T-helper 1 cell (primary cell): ENCODE data around the gene EPB41L3.
"Not testable (repeated sequence)": the region's sequence is repeated elsewhere in the genome, so short reads cannot be mapped to it uniquely, and the experiment has no call there.

Experiments used
- DNase-seq, 5 donors: peaks; one replicate each; pipeline ENCODE4 v3.0.0-alpha.2; 2012 to 2020

Gene EPB41L3

DNA sequence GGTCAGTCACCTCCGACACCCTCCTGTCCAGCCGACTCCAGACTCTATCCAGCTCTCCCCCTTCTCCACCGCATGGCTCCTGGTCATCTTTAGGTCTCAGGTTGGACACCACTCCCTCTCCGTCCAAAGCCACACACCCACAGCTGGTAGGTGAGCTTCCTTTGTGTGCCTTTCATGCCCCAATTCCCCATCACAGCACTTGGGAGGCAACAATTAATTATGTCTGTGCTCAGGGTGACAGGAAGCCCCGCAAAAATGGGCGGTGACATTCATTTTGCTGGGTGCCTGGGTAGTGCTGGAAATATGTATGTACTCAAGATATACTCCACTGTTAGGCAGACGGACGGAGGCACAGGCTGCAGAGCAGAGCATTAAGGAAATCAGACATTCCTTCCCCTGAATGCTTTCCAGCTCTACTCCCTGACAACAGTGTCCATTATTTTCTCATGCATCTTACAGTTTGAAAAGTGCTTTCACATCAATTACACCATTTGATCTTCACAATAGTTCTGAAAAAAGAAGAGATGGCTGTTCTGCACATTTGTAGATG is 13.1 kb downstream of the EPB41L3 start:
- DNase-seq, result no peak

DNA sequence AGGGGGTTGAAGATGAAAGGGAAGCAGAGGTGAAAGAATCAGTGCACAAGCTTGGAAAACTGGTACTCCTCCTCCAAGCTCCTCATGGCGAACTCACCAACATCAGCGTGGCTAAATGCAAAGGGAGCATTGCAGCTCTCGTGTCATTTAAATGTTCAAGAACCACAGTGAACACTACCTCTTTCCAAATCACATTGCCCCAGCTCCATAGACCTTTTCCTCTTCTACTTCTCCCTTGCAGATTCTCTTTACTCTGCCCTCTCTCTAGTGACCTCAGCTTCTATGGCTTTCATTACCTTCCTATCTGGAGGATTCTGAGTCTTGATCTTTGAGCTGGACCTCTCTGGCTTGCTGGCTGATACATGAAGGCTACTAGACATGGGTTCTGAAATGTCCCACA is 14.3 kb downstream of the EPB41L3 start:
- DNase-seq, result no peak

- no peak for DNase-seq
These were observed 16.2 kb downstream of the EPB41L3 start for GRCh38 chr18:5527603-5528002.

DNA sequence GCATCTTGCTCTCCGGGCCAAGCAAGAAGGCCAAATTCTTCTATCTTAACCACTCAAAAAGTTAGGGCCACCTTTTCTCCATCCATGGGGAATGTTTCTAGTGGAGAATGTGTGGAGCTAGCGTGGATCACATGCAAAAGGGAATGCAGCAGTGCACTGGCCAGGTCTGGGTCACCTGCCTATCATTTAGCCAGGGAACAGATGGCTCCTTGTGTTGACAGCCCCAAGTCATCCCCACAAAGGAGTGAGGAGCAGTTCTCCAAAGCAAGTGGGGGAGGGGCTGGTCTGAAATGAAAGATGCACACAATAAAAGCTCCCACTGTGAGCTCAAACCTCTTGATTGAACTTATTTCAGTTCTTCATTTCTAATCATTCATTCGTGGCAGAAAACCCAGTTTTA is 19.1 kb downstream of the EPB41L3 start:
- no peak for DNase-seq

- DNase-seq, result no peak
These were observed 22.8 kb downstream of the EPB41L3 start for GRCh38 chr18:5521000-5521399.

DNA sequence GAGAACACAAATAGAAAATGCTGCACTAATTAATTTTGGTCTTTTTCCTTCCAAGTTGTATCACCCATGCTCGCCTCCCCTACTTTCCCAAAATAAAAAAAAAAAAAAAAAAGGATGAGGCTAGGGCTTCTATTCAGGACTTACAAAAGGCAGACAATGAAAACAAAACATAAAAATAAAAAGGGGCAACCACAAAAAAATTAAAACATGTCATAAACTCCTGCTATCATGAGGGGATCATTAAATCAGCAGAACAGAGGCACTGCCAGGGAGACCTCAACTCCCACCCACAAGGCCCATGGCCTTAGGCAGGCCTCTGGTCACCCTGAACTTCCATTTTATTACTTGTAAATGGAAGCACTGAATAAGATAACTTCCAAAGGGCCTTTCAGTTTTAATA is 23.3 kb downstream of the EPB41L3 start:
- no peak for DNase-seq

GRCh38 chr18:5519448-5520298 is 24.1 kb downstream of the EPB41L3 start:
- DNase-seq, result no peak

- no peak for DNase-seq
These were observed 24.9 kb downstream of the EPB41L3 start for GRCh38 chr18:5518899-5519371.

GRCh38 chr18:5518179-5518770 is 25.5 kb downstream of the EPB41L3 start:
- no peak for DNase-seq

DNA sequence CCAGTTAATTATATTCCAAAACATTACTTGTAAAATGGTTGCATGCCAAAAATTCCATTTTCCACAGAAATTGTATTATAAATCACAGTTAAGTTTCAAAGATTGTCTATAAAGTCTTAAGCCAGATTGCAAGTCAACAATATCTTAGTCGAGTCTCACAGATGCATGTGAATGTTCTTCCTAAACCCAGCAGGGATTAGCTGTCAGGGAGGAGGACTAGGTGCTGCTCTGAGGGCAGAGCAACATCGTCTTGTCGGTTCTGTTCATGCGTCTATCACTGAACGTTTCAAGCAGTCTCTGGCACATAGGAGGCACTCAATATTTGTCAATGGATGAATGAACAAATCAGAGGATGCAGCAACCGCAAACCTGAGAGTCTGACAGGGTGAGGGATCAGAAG is 27.0 kb downstream of the EPB41L3 start:
- no peak for DNase-seq

DNA sequence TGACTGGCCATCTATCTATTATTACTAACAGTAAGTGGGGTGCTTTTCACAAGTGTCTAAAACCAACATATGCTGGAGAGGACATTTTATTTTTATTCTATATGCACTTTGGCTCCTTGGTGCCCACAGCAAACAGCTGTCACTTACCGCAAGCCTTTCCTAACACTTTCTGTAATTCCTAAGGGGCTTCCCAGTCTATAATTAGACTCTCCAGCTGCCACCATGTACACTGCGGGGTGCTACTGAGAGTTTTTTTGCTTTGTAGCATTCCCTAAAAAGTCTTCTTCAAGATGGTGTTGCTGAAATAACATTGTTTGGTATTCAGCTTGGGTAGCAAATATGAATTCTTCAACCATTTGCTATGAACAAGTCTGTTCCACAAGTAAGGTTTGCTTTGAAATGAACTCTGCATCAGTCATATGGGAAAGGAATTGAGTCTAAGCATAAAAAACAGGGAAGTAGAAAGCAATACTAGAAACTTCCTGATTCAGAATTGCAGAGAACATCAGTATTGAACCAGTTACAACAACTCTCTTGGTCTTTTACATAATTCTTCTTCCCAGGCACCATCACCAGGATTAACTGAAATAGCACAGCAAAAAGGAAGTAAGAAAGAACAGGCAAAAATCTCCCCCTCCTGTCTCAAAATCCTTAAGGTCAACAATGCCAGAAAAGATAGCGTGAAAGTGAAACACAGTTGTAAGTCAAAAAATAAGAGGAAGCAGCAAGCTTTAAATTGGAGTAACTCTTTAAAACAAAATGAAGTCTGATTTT is 28.6 kb downstream of the EPB41L3 start:
- DNase-seq, result no peak

DNA sequence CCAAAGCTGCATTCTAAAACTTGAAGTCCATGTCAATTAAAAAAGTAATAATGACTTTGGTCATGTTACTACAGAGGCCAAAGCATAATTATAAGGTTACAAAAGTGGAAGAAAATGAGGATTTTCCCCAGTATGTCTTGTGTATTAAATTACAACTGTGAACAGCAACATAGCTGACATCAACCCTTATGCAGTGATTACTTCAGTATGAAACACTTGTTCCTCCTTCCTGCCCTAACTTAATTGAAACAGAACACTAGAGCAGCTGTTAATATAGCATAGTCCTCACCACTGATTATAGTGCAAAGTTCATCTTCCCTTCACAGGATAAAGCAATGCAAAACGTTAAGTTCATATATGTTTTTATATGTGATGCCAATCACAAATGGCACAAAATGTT is 29.9 kb downstream of the EPB41L3 start:
- DNase-seq, result no peak

GRCh38 chr18:5512176-5512575 is 31.6 kb downstream of the EPB41L3 start:
- DNase-seq, result no peak

DNA sequence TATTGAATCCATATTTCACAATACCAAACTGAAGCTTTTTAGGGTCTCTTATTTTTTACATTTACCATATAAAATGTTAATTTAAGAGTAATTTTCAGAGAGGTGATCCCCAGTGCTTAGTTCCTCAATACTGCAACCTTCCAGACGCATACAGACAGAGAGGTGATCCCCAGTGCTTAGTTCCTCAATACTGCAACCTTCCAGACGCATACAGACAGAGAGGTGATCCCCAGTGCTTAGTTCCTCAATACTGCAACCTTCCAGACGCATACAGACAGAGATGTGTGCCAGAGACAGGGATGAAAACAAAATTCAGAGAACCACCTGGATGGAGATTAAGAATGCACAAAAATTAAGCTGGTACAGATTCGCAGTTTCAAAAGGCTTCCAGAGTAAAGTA is 32.3 kb downstream of the EPB41L3 start:
- not testable (repeated sequence) for DNase-seq

DNA sequence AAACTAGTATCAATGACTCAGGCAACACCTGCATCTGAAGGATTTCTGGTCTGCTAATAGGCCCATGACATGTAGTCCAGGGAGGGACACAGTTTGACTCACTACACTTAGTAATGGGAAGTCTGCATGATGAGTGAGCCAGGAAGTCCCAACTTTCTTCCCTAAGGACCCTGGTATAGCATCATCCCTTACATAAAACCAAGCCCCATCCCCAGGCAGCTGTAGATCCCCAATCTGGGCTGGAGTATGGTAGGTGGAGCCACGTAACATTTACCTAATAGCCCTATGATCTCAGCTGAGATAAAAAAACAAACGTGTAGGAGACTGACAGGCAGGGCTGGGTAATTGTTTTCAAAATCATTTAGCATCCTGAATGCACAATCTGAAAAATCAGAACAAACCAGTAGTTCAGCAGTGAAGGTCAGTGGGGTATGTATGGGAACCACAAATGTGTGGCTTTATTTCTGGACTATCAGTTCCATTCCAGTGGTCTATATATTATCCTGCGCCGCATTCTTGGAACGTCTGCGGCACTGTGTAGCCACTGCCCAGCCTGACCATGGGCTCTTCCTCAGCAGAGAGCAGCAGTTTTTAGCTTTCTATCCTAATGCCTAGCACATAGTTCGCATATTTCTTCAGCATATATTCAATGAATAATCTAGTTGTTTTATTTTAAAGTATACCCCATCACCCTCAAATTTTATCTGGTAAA is 33.5 kb downstream of the EPB41L3 start:
- DNase-seq, result no peak

DNA sequence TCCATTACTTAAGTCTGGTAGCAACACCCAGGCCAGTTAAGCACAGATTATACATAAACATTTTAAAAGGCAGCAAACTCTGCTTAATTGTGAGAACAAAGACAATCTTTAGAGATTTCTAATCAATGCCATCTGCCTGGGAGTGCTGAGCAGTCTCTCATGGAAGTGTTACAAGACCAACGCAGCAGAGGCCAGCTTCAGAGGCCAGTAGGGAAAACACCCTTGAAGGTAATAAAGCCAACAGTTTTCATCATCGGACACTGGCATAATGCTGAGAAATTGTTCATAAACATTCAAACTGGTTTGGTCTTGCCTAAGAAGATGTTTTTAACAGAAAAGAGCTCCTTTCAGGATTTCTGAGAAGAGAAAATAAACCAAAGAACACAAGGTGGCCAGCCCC is 35.0 kb downstream of the EPB41L3 start:
- no peak for DNase-seq

GRCh38 chr18:5507756-5508155 is 36.0 kb downstream of the EPB41L3 start:
- DNase-seq, result no peak

DNA sequence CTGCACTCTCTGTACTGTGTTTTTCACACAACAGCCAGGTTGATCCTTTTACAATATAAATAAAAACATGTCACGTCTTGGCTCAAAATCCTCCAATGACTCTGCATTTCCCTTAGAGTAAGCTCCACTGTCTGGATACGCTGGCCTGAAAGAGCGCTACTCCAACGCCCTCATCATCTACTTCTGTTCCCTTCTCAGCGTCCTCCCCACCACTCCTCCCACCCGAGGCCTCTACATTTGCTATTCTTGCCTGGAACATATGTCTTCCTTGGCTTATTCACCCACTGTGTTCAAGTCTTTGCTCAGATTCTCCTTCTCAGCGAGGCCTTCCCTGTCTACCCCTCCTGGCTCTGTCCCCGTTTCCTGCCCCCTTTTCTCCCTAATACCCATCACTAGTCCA is 37.6 kb downstream of the EPB41L3 start:
- DNase-seq, result no peak

- no peak for DNase-seq
These were observed 40.1 kb downstream of the EPB41L3 start for GRCh38 chr18:5503740-5504139.

- DNase-seq, result no peak
These were observed 43.4 kb downstream of the EPB41L3 start for GRCh38 chr18:5500158-5500939.

- no peak for DNase-seq
These were observed 45.3 kb downstream of the EPB41L3 start for GRCh38 chr18:5498452-5498851.

DNA sequence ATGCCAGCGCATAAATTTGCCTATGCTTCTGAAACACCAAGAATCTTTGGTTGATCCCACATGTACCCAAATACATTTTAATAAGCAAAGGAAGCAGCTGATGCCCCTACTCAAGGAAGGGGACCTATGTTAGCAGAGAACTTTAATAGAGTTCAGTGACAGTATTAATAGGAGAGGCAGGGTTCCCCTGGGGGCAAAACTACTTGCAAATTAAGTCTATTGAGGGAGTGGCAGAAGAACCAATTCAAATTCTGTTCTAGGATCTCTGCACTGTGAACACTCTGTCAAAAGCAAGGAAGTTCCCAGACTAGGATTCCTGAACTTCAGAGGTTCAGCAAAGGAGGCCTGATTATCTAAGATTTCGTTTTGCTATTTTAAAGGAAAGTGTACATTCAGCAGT is 47.5 kb downstream of the EPB41L3 start:
- no peak for DNase-seq
